GM19467 (cell line): ENCODE measurements around the gene CYREN.
A peak's percentile ranks its signal among the peaks of the same experiment; 100 is the strongest.
"Not testable (repeated sequence)": the region's sequence is repeated elsewhere in the genome, so short reads cannot be mapped to it uniquely, and the experiment has no call there.

ENCODE experiments used
- ATAC-seq: cut with Tn5 transposase; IDR thresholded peaks from one replicate; pipeline ENCODE4 v1.9.1; 2021; ENCODE audit warnings: mild to moderate bottlenecking, moderate library complexity; ENCODE audit not compliant: unreplicated experiment

Gene CYREN

GRCh38 chr7:135179321-135179925, 8.9 kb upstream of the CYREN start:
- no peak for ATAC-seq

- no peak for ATAC-seq
Measured at GRCh38 chr7:135178364-135178763, 7.9 kb upstream of the CYREN start.

GRCh38 chr7:135177028-135177696, 6.7 kb upstream of the CYREN start:
- no peak for ATAC-seq

GRCh38 chr7:135175931-135176330, 5.4 kb upstream of the CYREN start:
- ATAC-seq = no peak

- no peak for ATAC-seq
Measured at GRCh38 chr7:135174941-135175340, 4.4 kb upstream of the CYREN start.

GRCh38 chr7:135173916-135174315, 3.4 kb upstream of the CYREN start:
- not testable (repeated sequence) for ATAC-seq

GRCh38 chr7:135171581-135172291, 1.2 kb upstream of the CYREN start:
- not testable (repeated sequence) for ATAC-seq

- peak; percentile 23 for ATAC-seq
Measured at GRCh38 chr7:135170998-135171481, 533 bp upstream of the CYREN start.

GRCh38 chr7:135169964-135170273, 588 bp downstream of the CYREN start:
- ATAC-seq = no peak

- peak; percentile 34 for ATAC-seq
Measured at GRCh38 chr7:135169141-135169963, 1.2 kb downstream of the CYREN start.

- no peak for ATAC-seq
Measured at GRCh38 chr7:135168489-135169140, 1.9 kb downstream of the CYREN start.

GRCh38 chr7:135168001-135168400, 2.5 kb downstream of the CYREN start:
- ATAC-seq = no peak

GRCh38 chr7:135167365-135167917, 3.1 kb downstream of the CYREN start:
- no peak for ATAC-seq

GRCh38 chr7:135166338-135166990, 4.0 kb downstream of the CYREN start:
- ATAC-seq = no peak

- ATAC-seq = no peak
Measured at GRCh38 chr7:135165862-135166261, 4.6 kb downstream of the CYREN start.

- ATAC-seq = no peak
Measured at GRCh38 chr7:135164357-135165061, 6.0 kb downstream of the CYREN start.

GRCh38 chr7:135162382-135163001, 8.0 kb downstream of the CYREN start:
- no peak for ATAC-seq

- ATAC-seq = no peak
Measured at GRCh38 chr7:135161669-135162068, 8.8 kb downstream of the CYREN start.
